GM12892 (cell line): Measurements from ENCODE around the gene STK40.

Experiments used
- POLR2A ChIP-seq: IDR thresholded peaks from 2 replicates; pipeline ENCODE4 v1.6.1; 2011; ENCODE audit warnings: low read depth, low read length, control low read depth
- POLR2AphosphoS5 ChIP-seq: IDR thresholded peaks from 2 replicates; pipeline ENCODE4 v1.6.1; 2011; ENCODE audit warnings: low read depth, low read length, control low read depth

- TF ChIP-seq POLR2A (no peak), POLR2AphosphoS5 (no peak)
Observed at GRCh38 chr1:36420409-36420808, 34.7 kb upstream of the STK40 start.
